Mucosa of descending colon (tissue), 3 donors: ENCODE results near the gene GRAMD4. TPM values are rescaled to one million over a fixed set of nuclear protein-coding genes. Genes with fewer than 3 reads are reported as not detected.

ENCODE experiments used
- ATAC-seq: fragments of 200-7000 bp; cut with Tn5 transposase; one replicate; pipeline ENCODE4 v1.9.1; 2020; ENCODE audit warnings: mild to moderate bottlenecking, moderate library complexity
- DNase-seq, 3 donors: peaks; one replicate each; pipeline ENCODE4 v3.0.0-alpha.2; 2020
- H3K36me3 ChIP-seq: fragments of 200-600 bp; one replicate; pipeline ENCODE4 v1.8.0; 2021; ENCODE audit warnings: low read depth, mild to moderate bottlenecking
- H3K4me1 ChIP-seq: fragments of 200-600 bp; one replicate; pipeline ENCODE4 v1.8.0; 2021; ENCODE audit warnings: low read depth, mild to moderate bottlenecking
- H3K4me3 ChIP-seq: fragments of 200-600 bp; one replicate; pipeline ENCODE4 v1.8.0; 2021; ENCODE audit warnings: mild to moderate bottlenecking
- H3K9me3 ChIP-seq: fragments of 200-600 bp; one replicate; pipeline ENCODE4 v1.8.0; 2021; ENCODE audit warnings: mild to moderate bottlenecking
- intact Hi-C, 2 donors: fragments of 100-400 bp; cut with DNase I in 1 of 2; cut with micrococcal nuclease in 1 of 2; formaldehyde crosslinking; loops; one replicate each; pipeline versions ENCODE4 v1.11.0 to v1.11.1; 2022; cut with DNase I, micrococcal nuclease
- total RNA-seq, 3 donors: library from RNA; stranded (reverse); fragmentation: NEBNext Ultra II Directional in 2 of 3; extraction: Animal tissue kit (Norgen Biotek cat#: 25700) in 2 of 3; gene quantifications; one replicate each; pipeline versions ENCODE4 v1.2.1 to v1.2.4, GENCODE V29; 2021 to 2023
- TF ChIP-seq, protein P1 (sequence below): fragments of 200-600 bp; IDR thresholded peaks from one replicate; pipeline ENCODE4 v1.8.0; 2022; ENCODE audit warnings: antibody characterized with exemption, mild to moderate bottlenecking
- donor health status: DM: no; HTN: no; CAD: no; lungs with moderate emphysema.
- donor health status: DM: no; HTN: no; CAD: no.
- donor health status: DM: no; HTN: yes; CAD: no.

The GRAMD4 gene
- total RNA-seq, 3 donors from 2014 or later: 114 to 203 (median 197) TPM

DNA sequence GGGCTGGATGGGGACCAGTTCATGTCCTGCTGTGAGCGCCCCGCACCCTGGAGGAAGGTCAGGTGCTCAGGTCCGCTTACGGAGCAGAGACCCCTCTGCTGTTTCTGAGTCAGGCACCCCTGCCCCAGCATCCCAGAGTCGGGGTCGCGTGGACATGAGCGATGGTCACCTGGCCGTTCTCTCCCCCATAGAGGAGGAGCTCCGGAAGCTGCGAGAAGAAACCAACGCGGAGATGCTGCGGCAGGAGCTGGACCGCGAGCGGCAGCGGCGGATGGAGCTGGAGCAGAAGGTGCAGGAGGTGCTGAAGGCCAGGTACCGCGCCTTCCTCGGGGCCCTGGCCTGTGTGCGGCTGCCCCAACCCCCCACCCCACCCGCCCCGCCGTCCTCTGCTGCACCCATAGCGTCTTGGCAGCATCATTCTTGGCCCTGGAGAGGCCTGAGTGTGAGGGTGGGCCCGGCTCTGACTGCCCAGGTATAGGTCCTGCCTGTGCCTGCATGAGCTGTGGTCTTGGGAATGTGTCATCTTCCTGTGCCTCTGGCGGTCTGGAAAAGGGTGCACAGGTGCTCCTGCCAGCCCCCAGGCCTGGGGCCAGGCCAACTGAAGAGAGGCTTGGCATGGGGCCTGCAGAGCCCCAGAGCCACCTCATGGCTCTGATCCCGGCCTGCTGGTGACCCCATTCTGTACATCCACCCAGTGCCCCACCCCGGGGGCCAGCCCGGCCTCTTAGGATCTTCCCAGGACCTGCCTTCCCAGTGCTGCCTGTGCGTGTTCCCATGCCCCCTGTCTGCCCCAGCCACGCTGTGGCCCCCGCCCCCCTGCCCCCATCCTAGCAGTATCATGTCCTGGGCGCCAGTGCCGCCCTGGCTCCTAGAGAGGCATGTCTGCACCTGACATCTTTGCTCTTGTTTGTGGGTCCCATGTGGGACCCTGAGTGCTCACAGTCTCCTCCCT lies 38.1 kb downstream of the GRAMD4 start:
- no peak for DNase-seq
- TF ChIP-seq, protein P1, sequence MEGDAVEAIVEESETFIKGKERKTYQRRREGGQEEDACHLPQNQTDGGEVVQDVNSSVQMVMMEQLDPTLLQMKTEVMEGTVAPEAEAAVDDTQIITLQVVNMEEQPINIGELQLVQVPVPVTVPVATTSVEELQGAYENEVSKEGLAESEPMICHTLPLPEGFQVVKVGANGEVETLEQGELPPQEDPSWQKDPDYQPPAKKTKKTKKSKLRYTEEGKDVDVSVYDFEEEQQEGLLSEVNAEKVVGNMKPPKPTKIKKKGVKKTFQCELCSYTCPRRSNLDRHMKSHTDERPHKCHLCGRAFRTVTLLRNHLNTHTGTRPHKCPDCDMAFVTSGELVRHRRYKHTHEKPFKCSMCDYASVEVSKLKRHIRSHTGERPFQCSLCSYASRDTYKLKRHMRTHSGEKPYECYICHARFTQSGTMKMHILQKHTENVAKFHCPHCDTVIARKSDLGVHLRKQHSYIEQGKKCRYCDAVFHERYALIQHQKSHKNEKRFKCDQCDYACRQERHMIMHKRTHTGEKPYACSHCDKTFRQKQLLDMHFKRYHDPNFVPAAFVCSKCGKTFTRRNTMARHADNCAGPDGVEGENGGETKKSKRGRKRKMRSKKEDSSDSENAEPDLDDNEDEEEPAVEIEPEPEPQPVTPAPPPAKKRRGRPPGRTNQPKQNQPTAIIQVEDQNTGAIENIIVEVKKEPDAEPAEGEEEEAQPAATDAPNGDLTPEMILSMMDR: no peak
- ATAC-seq: no peak
- peaks cover 21% of the 10 kb centered on the region for H3K4me1 ChIP-seq
- no peak overlapping the region for H3K4me3 ChIP-seq
- no peaks in the 10 kb centered on the region for H3K9me3 ChIP-seq
- intact Hi-C loops: no loop called here
- no peaks in the 10 kb centered on the region for H3K36me3 ChIP-seq

DNA sequence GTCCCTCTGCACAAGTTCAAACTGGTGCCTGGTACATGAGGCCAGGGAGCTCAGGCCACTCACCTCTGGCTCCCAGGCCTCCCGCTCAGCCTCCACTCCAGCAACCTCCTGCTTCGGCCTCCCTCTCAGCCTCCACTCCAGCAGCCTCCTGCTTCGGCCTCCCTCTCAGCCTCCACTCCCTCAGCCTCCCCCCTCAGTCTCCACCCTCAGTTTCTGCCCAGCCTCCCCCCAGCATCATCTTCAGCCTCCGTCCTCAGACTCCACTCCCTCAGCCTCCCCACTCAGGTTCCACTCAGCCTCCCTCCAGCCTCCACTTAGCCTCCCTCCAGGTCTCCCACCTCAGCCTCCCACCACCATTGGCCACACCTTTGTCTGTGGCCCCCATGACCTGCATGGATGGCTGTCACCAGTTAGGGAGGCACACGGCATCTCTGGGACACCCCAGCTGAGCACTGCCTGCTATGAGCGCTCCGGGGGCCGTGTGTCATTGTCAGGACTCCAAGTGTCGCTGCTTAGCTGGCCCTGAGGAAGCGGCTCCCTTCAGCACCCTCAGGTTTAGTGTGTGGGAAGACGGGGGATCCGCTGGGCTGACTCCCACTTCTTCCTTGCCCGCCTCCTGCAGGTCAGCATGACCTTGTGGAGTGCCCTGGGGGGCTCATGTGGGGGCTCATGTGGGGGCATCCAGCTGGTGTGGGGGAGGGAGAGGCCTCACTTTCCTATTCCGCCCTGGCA lies 39.0 kb downstream of the GRAMD4 start:
- ATAC-seq (no peak), DNase-seq (no peak)
- intact Hi-C loops: no loop called here
- H3K9me3 ChIP-seq: no peaks in the 10 kb centered on the region
- H3K4me3 ChIP-seq: no peak overlapping the region
- TF ChIP-seq, protein P1: no peak
- H3K36me3 ChIP-seq: no peaks in the 10 kb centered on the region
- peaks cover 15% of the 10 kb centered on the region for H3K4me1 ChIP-seq

DNA sequence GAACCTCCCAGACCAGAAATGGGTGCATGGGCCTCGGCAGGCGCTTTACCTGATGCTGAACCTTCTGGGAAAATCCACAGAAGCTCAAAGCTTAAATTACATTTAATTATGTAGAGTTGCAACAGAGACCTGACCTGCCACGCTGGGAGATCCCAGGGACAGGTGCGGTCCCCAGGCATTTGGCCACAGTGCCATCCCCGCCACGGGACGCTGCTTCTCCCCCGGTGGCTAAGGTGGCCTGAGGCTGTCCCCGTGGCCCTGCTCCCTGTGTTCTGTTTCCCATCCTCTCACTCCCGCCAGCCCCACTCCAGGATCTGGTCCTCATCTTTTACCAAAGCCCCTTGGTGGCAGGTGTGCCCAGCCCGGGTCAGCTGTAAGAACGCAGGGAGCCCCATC lies 39.6 kb downstream of the GRAMD4 start:
- TF ChIP-seq, protein P1: no peak
- Histone ChIP-seq H3K4me3 (no peak overlapping the region), H3K9me3 (no peaks in the 10 kb centered on the region), H3K4me1 (peaks cover 15% of the 10 kb centered on the region), H3K36me3 (no peaks in the 10 kb centered on the region)
- DNase-seq (no peak), ATAC-seq (no peak)
- intact Hi-C loops: no loop called here

DNA sequence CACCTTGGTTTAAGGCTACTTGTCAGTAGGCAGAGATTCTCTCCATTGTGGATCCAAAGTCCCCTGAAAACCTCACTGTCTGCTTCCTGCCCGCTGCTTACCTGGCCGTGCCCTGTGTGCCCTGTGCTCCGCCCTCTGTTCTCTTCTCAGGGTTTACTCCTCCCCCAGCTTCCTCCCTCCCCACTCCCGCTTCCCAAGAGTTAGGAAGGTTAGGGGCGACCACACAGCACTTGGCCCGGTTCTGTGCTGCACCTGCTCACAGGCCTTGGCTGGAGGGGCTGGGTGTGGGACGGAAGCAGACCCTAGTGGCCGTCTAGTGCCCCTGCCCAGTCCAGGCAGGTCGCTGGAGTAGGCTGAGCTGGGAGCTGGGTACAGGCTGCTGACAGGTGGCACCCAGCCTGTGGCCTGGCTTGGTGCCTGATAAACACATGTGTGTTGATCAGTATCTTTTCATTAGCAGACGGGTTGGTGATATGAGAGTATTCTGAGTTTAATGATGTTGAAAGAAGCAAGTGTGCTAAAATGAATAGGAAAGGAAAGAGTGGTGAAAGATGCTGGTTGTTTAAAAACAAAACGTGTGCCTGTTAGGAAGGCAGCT lies 40.5 kb downstream of the GRAMD4 start:
- H3K4me1 ChIP-seq: peaks cover 15% of the 10 kb centered on the region
- DNase-seq (peak; percentile 79 to 80 (median 79)), ATAC-seq (peak; percentile 91)
- H3K9me3 ChIP-seq: no peaks in the 10 kb centered on the region
- H3K36me3 ChIP-seq: no peaks in the 10 kb centered on the region
- no peak overlapping the region for H3K4me3 ChIP-seq
- intact Hi-C loops: no loop called here
- TF ChIP-seq, protein P1: no peak

DNA sequence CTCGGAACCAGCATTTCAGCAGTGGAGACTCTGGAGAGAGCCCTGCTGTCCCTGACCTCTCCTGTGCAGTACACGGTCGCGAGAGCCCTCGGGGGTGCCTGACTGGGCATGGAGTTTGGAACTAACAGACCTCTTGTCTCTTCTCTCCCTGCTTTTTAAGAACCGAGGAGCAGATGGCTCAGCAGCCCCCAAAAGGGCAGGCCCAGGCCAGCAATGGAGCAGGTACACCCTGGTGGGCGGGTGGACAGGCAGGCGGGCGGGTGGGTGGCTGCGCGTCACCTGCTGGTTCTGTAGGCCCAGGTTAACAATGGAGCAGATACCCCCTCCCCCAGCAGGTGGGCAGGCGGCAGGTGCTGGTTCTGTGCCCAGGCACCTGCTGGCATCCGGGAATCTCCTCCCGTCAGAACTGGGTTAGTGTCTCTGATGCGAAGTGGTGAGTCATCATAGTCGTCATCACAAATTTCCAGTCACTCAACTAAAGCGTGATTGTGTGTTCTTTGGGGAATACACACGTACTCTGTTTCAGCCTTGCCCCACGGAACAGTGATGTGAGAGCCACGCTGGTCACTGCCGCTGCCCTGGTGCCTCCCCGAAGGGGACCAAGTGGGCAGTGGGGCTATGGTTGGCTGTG lies 41.1 kb downstream of the GRAMD4 start:
- peaks cover 15% of the 10 kb centered on the region for H3K4me1 ChIP-seq
- H3K36me3 ChIP-seq: no peaks in the 10 kb centered on the region
- intact Hi-C loops: no loop called here
- ATAC-seq (peak; percentile 69), DNase-seq (no peak)
- H3K9me3 ChIP-seq: no peaks in the 10 kb centered on the region
- no peak overlapping the region for H3K4me3 ChIP-seq
- TF ChIP-seq, protein P1: no peak
